ENCODE data around the gene DICER1.

DICER1 gene

GRCh38 chr14:95057147-95057546 is 100.2 kb downstream of the DICER1 start:
- in situ Hi-C loops (cut with HindIII; ENCODE audit: low sequenced_read_pairs) = no loop called here
- no peak for TF ChIP-seq CTCF (IDR thresholded peaks at IDR 0.05; ENCODE audit: low read depth, low read length)
- no peak overlapping the region for H3K4me3 ChIP-seq (ENCODE audit: low read depth, low read length)
- DNase-seq (ENCODE audit: low read depth, low spot score) = no peak

GRCh38 chr14:95056476-95056875 is 100.9 kb downstream of the DICER1 start:
- in situ Hi-C loops (cut with HindIII; ENCODE audit: low sequenced_read_pairs) = no loop called here
- TF ChIP-seq CTCF (IDR thresholded peaks at IDR 0.05; ENCODE audit: low read depth, low read length) = no peak
- DNase-seq (ENCODE audit: low read depth, low spot score) = no peak
- no peak overlapping the region for H3K4me3 ChIP-seq (ENCODE audit: low read depth, low read length)

- no peak for DNase-seq (ENCODE audit: low read depth, low spot score)
- in situ Hi-C loops (cut with HindIII; ENCODE audit: low sequenced_read_pairs) = no loop called here
- no peak for TF ChIP-seq CTCF (IDR thresholded peaks at IDR 0.05; ENCODE audit: low read depth, low read length)
- no peak overlapping the region for H3K4me3 ChIP-seq (ENCODE audit: low read depth, low read length)
These were observed 102.0 kb downstream of the DICER1 start for GRCh38 chr14:95055318-95055717.

- DNase-seq (ENCODE audit: low read depth, low spot score) = no peak
These were observed 102.7 kb downstream of the DICER1 start for GRCh38 chr14:95054346-95055280.

GRCh38 chr14:95052016-95052585 is 105.2 kb downstream of the DICER1 start:
- no peak overlapping the region for H3K4me3 ChIP-seq (ENCODE audit: low read depth, low read length)
- DNase-seq (ENCODE audit: low read depth, low spot score) = no peak
- in situ Hi-C loops (cut with HindIII; ENCODE audit: low sequenced_read_pairs) = no loop called here

More at GRCh38 chr14:95054346-95055280, 102.7 kb downstream of the DICER1 start:
- in situ Hi-C loops (cut with HindIII; ENCODE audit: low sequenced_read_pairs) = no loop called here
- TF ChIP-seq CTCF (IDR thresholded peaks at IDR 0.05; ENCODE audit: low read depth, low read length) = no peak
- no peak overlapping the region for H3K4me3 ChIP-seq (ENCODE audit: low read depth, low read length)

GRCh38 chr14:95049952-95050351 is 107.4 kb downstream of the DICER1 start:
- no peak overlapping the region for H3K4me3 ChIP-seq (ENCODE audit: low read depth, low read length)
- no peak for DNase-seq (ENCODE audit: low read depth, low spot score)
- in situ Hi-C loops (cut with HindIII; ENCODE audit: low sequenced_read_pairs) = no loop called here
- no peak for TF ChIP-seq CTCF (IDR thresholded peaks at IDR 0.05; ENCODE audit: low read depth, low read length)

More at GRCh38 chr14:95052016-95052585, 105.2 kb downstream of the DICER1 start:
- no peak for TF ChIP-seq CTCF (IDR thresholded peaks at IDR 0.05; ENCODE audit: low read depth, low read length)

Measured in astrocyte of the spinal cord (primary cell).